CD8-positive, alpha-beta memory T cell (primary cell): ENCODE results near the gene MSI2. TPM values are rescaled to one million over a fixed set of nuclear protein-coding genes. Genes with fewer than 3 reads are reported as not detected.

Source experiments
- CTCF ChIA-PET: fragments of 350-600 bp; sonication (Branson Sonifier 250); formaldehyde crosslinking; loops from one replicate; lab custom pipeline; 2021; ENCODE audit warnings: antibody characterized with exemption; lab: Charles Lee
- POLR2A ChIA-PET: fragments of 350-600 bp; sonication (Branson Sonifier 250); formaldehyde crosslinking; loops from one replicate; lab custom pipeline; 2021; ENCODE audit warnings: antibody characterized with exemption; lab: Charles Lee
- DNase-seq, 5 donors: peaks; one replicate each; pipeline versions ENCODE4 v3.0.0 to v3.0.0-alpha.2; 2020 to 2022; ENCODE audit warnings: mixed read lengths in 1 of 5
- H3K27ac ChIP-seq: one replicate; pipeline ENCODE4 v1.7.0; 2013; ENCODE audit warnings: low read depth, mild to moderate bottlenecking, low read length, moderate library complexity
- H3K27me3 ChIP-seq: 2 replicates; pipeline ENCODE4 v1.7.0; 2013; ENCODE audit warnings: low read length, mild to moderate bottlenecking; ENCODE audit not compliant: insufficient read depth, poor library complexity, severe bottlenecking
- H3K36me3 ChIP-seq: 2 replicates; pipeline ENCODE4 v1.7.0; 2013; ENCODE audit warnings: mild to moderate bottlenecking, low read length, moderate library complexity; ENCODE audit not compliant: insufficient read depth
- H3K4me1 ChIP-seq: 2 replicates; pipeline ENCODE4 v1.7.0; 2013; ENCODE audit warnings: mild to moderate bottlenecking, low read length, moderate library complexity; ENCODE audit not compliant: insufficient read depth
- H3K4me3 ChIP-seq: 2 replicates; pipeline ENCODE4 v1.7.0; 2013; ENCODE audit warnings: mild to moderate bottlenecking, low read length
- H3K9me3 ChIP-seq: 2 replicates; pipeline ENCODE4 v1.7.0; 2013; ENCODE audit warnings: mild to moderate bottlenecking, low read length
- H3K27ac Mint-ChIP-seq, 8 donors: one replicate each; pipeline ENCODE4 v1.8.0; 2020 to 2021; ENCODE audit warnings: mixed read lengths in 8 of 8, mild to moderate bottlenecking in 6 of 8, inconsistent platforms in 3 of 8, moderate library complexity in 3 of 8
- H3K27me3 Mint-ChIP-seq, 2 donors: one replicate each; pipeline ENCODE4 v1.8.0; 2020 to 2021; ENCODE audit warnings: mixed read lengths in 2 of 2, mild to moderate bottlenecking in 1 of 2, moderate library complexity in 1 of 2
- H3K36me3 Mint-ChIP-seq, 3 donors: one replicate each; pipeline ENCODE4 v1.8.0; 2020 to 2021; ENCODE audit warnings: mixed read lengths in 3 of 3, inconsistent platforms in 1 of 3, mild to moderate bottlenecking in 1 of 3
- H3K4me1 Mint-ChIP-seq, 3 donors: one replicate each; pipeline ENCODE4 v1.8.0; 2020 to 2021; ENCODE audit warnings: mixed read lengths in 3 of 3, inconsistent platforms in 1 of 3, mild to moderate bottlenecking in 1 of 3
- H3K4me3 Mint-ChIP-seq, 7 donors: one replicate each; pipeline ENCODE4 v1.8.0; 2020 to 2021; ENCODE audit warnings: mixed read lengths in 7 of 7, mild to moderate bottlenecking in 6 of 7, moderate library complexity in 4 of 7, inconsistent platforms in 2 of 7
- H3K9me3 Mint-ChIP-seq, 5 donors: one replicate each; pipeline ENCODE4 v1.8.0; 2020 to 2022; ENCODE audit warnings: mixed read lengths in 5 of 5, mild to moderate bottlenecking in 3 of 5, moderate library complexity in 2 of 5, inconsistent platforms in 1 of 5
- polyA plus RNA-seq: library from polyadenylated mRNA; unstranded; fragments of 300-500 nt; fragmentation: Illumina TruSeq; gene quantifications from one replicate; pipeline ENCODE4 v1.2.3, GENCODE V29; 2021
- total RNA-seq, 2 experiments: library from RNA; stranded (reverse); gene quantifications; one replicate each; pipeline ENCODE4 v1.2.3, GENCODE V29; 2021

Gene MSI2
- total and polyA plus RNA-seq, 3 experiments from 2014 or later: 2.3 to 58.0 (median 57.1) TPM

DNA sequence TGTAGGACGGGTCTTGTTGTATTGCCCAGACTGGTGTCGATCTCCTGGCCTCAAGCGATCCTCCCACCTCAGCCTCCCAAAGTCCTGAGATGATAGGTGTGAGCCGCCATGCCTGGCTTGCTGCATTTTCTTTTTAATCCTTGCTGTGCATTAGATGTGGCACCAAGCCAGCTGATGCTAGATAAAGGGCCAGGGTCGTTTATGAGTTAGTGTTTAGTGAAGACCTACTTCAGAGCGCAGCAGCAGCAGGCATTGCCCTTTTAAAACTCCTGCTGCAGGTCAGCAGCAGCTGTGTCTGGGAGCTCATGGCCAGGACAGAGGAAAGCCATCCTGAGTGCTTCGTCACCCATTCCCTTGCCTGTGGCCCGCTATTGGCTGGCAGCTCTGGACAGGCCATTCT, 251.5 kb downstream of the MSI2 start:
- peaks cover 0 to 6% (median 0%) of the 10 kb centered on the region in 3 donors for H3K36me3 Mint-ChIP-seq
- ChIA-PET POLR2A (no interaction called here), CTCF (no interaction called here)
- no peaks in the 10 kb centered on the region for H3K27me3 Mint-ChIP-seq
- no peaks in the 10 kb centered on the region for H3K36me3 ChIP-seq
- no peaks in the 10 kb centered on the region for H3K9me3 ChIP-seq
- peaks cover 23 to 35% (median 34%) of the 10 kb centered on the region in 3 donors for H3K4me1 Mint-ChIP-seq
- no peaks in the 10 kb centered on the region for H3K4me1 ChIP-seq
- no peaks in the 10 kb centered on the region for H3K9me3 Mint-ChIP-seq
- H3K4me3 ChIP-seq: no peak overlapping the region
- no peaks in the 10 kb centered on the region for H3K27me3 ChIP-seq
- no peak for DNase-seq
- no peak overlapping the region for H3K4me3 Mint-ChIP-seq
- no peak overlapping the region for H3K27ac ChIP-seq
- peak overlapping the region in 2 of 8 donors; percentile 33 to 91 for H3K27ac Mint-ChIP-seq

DNA sequence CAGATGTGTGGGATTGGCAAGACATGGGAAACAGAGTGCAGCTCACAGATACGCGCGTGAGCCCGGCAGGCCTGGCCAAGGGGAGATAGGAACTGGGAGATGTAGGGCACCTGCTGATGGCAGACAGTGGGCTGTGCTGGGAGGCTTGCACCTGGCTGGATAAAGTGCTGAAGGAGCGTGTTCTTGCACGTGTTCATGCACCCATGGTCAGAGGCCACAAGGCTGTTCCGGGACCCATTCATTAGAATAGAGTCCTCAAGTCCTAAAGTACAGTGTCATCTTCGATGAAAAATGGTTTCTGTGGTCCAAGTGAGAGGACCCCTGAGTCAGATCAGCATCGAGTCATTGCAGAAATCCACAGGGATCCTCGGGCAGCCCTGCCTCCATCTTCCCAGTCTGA, 252.3 kb downstream of the MSI2 start:
- Mint-ChIP-seq H3K27me3 (no peaks in the 10 kb centered on the region), H3K9me3 (no peaks in the 10 kb centered on the region), H3K27ac (peak overlapping the region in 1 of 8 donors; percentile 31), H3K4me1 (peaks cover 22 to 33% (median 32%) of the 10 kb centered on the region in 3 donors), H3K4me3 (no peak overlapping the region), H3K36me3 (peaks cover 0 to 6% (median 0%) of the 10 kb centered on the region in 3 donors)
- CTCF ChIA-PET: no interaction called here
- POLR2A ChIA-PET: no interaction called here
- Histone ChIP-seq H3K9me3 (no peaks in the 10 kb centered on the region), H3K27me3 (no peaks in the 10 kb centered on the region), H3K4me3 (no peak overlapping the region), H3K27ac (no peak overlapping the region), H3K4me1 (no peaks in the 10 kb centered on the region), H3K36me3 (no peaks in the 10 kb centered on the region)
- DNase-seq: no peak

DNA sequence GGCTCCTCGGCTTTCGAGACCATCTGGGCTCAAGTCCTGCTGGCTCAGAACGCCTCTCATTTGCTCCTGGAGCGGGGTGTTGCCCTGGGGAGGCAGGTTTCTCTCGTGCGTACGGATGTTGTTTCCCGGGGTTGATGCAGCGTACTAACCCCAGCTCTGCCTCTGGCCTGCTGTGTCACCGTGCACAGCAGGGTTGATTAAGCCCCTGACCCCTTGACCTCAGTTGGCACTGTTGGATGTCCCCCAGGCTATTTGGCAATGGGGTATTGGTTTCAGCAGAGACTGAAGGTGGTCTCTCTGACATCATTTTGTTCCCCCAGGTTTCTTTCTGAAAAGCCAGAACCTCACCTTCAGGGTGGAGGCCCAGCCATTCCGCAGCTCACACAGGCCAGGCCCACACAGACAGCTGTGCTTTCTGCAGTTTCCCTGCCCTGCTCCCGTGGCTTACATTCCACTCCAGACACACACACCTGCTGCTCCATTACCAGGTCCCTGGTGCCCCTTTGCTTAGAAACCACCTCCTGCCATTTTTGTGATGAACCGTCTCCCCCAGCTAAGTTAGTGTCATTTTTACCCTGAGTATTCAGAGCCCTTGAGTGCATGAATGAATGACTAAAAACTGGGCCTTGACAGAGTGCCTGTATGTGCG, 255.3 kb downstream of the MSI2 start:
- Histone ChIP-seq H3K9me3 (no peaks in the 10 kb centered on the region), H3K27ac (no peak overlapping the region), H3K4me3 (no peak overlapping the region), H3K36me3 (no peaks in the 10 kb centered on the region), H3K27me3 (no peaks in the 10 kb centered on the region), H3K4me1 (no peaks in the 10 kb centered on the region)
- no peaks in the 10 kb centered on the region for H3K27me3 Mint-ChIP-seq
- H3K9me3 Mint-ChIP-seq: no peaks in the 10 kb centered on the region
- ChIA-PET CTCF (no interaction called here), POLR2A (no interaction called here)
- H3K4me3 Mint-ChIP-seq: no peak overlapping the region
- H3K27ac Mint-ChIP-seq: peak overlapping the region in 1 of 8 donors; percentile 20
- no peak for DNase-seq
- H3K4me1 Mint-ChIP-seq: peaks cover 21 to 41% (median 34%) of the 10 kb centered on the region in 3 donors
- H3K36me3 Mint-ChIP-seq: peaks cover 0 to 11% (median 0%) of the 10 kb centered on the region in 3 donors

DNA sequence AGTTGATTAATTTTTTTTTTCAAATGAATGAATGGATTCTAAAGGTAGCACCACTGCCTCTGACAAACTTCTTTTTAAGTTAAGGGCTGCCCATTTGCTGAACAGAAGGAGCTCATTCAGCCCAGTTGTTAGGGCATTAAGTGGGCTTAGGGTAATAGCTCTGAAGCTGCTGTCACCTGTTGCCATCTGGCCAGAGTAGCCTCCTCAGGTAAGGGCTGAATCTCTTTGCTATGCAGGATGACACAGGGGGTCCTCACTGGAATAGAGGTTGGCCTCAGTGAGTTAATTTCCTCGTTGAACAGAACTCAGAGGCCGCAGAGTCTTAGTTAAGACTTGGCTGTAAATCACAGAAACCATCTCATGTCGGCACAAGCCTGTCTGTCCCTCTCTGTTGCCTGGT, 255.9 kb downstream of the MSI2 start:
- Mint-ChIP-seq H3K9me3 (no peaks in the 10 kb centered on the region), H3K4me1 (peaks cover 24 to 41% (median 34%) of the 10 kb centered on the region in 3 donors), H3K27me3 (no peaks in the 10 kb centered on the region), H3K36me3 (peaks cover 0 to 11% (median 0%) of the 10 kb centered on the region in 3 donors), H3K27ac (no peak overlapping the region), H3K4me3 (no peak overlapping the region)
- Histone ChIP-seq H3K27me3 (no peaks in the 10 kb centered on the region), H3K4me3 (no peak overlapping the region), H3K4me1 (no peaks in the 10 kb centered on the region), H3K9me3 (no peaks in the 10 kb centered on the region), H3K36me3 (no peaks in the 10 kb centered on the region), H3K27ac (no peak overlapping the region)
- ChIA-PET CTCF (interaction anchor here (0.7 kb wide), 1 partner anchor 160 kb away, joined by 3 read pairs; no protein-coding TSS in a partner anchor), POLR2A (no interaction called here)
- DNase-seq: no peak

DNA sequence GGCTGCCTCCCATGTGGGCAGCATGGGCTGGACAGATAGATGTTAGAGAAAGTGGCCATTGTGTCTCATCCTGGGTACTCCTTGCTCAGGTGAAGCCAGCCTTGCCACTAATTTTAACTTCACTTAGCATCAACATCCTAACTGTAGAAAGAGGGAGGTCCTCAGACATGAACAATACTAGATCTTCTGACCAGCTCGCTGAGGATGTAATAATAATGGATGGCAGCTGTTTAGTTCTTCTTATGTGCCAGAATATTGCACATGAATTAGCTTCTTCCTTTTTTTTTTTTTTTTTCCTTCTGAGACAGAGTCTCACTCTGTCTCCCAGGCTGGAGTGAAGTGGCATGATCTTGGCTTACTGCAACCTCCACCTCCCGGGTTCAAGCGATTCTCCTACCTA, 256.4 kb downstream of the MSI2 start:
- Mint-ChIP-seq H3K4me1 (peaks cover 24 to 40% (median 33%) of the 10 kb centered on the region in 3 donors), H3K36me3 (peaks cover 0 to 11% (median 0%) of the 10 kb centered on the region in 3 donors), H3K27me3 (no peaks in the 10 kb centered on the region), H3K27ac (no peak overlapping the region), H3K4me3 (no peak overlapping the region), H3K9me3 (no peaks in the 10 kb centered on the region)
- Histone ChIP-seq H3K27ac (no peak overlapping the region), H3K27me3 (no peaks in the 10 kb centered on the region), H3K36me3 (no peaks in the 10 kb centered on the region), H3K9me3 (no peaks in the 10 kb centered on the region), H3K4me1 (no peaks in the 10 kb centered on the region), H3K4me3 (no peak overlapping the region)
- POLR2A ChIA-PET: no interaction called here
- no peak for DNase-seq
- CTCF ChIA-PET: interaction anchor here (0.7 kb wide), 1 partner anchor 159 kb away, joined by 3 read pairs; no protein-coding TSS in a partner anchor

DNA sequence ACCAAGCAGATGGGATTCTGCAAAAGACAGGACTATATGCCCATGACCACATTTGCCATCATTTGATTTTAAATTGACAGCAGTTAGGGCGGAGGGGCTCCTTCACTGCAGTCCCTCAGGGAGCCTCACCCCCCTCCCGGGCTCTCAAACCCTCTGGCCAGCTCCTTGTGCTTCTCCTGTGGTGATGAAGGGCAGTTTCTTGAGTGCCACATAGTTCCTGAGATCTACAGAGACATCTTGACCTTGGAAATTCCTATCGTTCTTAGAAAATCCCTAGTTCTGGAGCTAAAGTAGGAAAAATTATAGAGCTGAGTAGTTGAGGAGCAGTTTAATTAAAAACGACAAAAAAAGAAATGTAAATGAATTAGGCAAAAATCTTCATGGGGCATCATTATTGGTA, 257.2 kb downstream of the MSI2 start:
- Mint-ChIP-seq H3K9me3 (no peaks in the 10 kb centered on the region), H3K36me3 (peaks cover 0 to 10% (median 0%) of the 10 kb centered on the region in 3 donors), H3K27me3 (no peaks in the 10 kb centered on the region), H3K4me1 (peaks cover 19 to 31% (median 24%) of the 10 kb centered on the region in 3 donors), H3K27ac (no peak overlapping the region), H3K4me3 (no peak overlapping the region)
- Histone ChIP-seq H3K27ac (no peak overlapping the region), H3K4me1 (no peaks in the 10 kb centered on the region), H3K4me3 (no peak overlapping the region), H3K27me3 (no peaks in the 10 kb centered on the region), H3K36me3 (no peaks in the 10 kb centered on the region), H3K9me3 (no peaks in the 10 kb centered on the region)
- DNase-seq: no peak
- POLR2A ChIA-PET: no interaction called here
- CTCF ChIA-PET: no interaction called here

DNA sequence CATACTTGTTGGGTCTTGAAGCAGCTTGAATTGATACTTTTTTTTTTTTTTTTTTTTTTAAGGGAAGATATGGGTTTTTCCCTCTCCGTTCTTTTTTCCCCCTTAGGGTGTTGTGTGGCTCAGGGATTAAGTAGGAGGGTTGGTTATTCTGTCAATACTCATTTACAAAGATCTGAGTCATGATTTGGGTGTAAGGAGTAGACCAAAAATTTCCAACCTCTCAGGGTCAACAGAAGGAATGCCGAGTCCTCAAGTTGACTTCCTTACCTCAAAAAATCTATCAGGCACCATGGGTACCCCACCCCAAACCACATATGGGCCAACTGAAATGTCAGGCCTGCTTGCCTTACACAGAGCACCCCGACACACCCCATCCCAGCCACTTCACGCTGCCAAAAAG, 258.3 kb downstream of the MSI2 start:
- H3K27me3 ChIP-seq: no peaks in the 10 kb centered on the region
- Mint-ChIP-seq H3K36me3 (peaks cover 0 to 10% (median 0%) of the 10 kb centered on the region in 3 donors), H3K4me3 (no peak overlapping the region), H3K9me3 (no peaks in the 10 kb centered on the region), H3K4me1 (peaks cover 15 to 23% (median 16%) of the 10 kb centered on the region in 3 donors), H3K27me3 (no peaks in the 10 kb centered on the region), H3K27ac (no peak overlapping the region)
- H3K4me3 ChIP-seq: no peak overlapping the region
- no peaks in the 10 kb centered on the region for H3K9me3 ChIP-seq
- no peaks in the 10 kb centered on the region for H3K36me3 ChIP-seq
- no peak for DNase-seq
- H3K4me1 ChIP-seq: no peaks in the 10 kb centered on the region
- CTCF ChIA-PET: no interaction called here
- H3K27ac ChIP-seq: no peak overlapping the region
- POLR2A ChIA-PET: no interaction called here

DNA sequence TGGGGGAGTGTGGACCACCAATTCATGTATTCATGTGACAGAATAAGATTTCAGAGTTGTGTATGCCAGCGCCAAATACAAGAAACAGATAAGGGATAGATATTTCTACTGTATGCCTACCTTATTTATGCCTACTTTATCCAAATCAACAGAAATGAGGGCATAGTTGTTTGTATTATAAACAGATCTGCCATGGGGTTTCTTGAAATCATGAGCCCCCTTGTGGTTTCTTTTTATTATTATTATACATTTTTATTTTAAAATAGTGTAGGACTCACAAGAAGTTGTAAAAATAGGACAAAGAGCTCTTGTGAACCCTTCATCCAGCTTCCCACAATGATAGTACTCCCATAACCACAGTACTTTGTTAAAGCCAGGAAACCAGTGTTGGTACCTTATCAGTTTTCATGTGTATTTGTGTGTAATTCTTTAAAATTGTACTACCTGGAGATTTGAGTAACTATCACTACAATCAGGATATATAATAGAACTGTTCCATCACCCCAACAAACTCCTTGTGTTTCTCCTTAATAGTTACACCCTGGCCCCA, 259.4 kb downstream of the MSI2 start:
- no peak for DNase-seq
- Mint-ChIP-seq H3K36me3 (peaks cover 0 to 9% (median 0%) of the 10 kb centered on the region in 3 donors), H3K9me3 (no peaks in the 10 kb centered on the region), H3K4me1 (peaks cover 12 to 17% (median 14%) of the 10 kb centered on the region in 3 donors), H3K4me3 (no peak overlapping the region), H3K27me3 (no peaks in the 10 kb centered on the region), H3K27ac (no peak overlapping the region)
- Histone ChIP-seq H3K27ac (no peak overlapping the region), H3K27me3 (no peaks in the 10 kb centered on the region), H3K4me1 (no peaks in the 10 kb centered on the region), H3K36me3 (no peaks in the 10 kb centered on the region), H3K9me3 (no peaks in the 10 kb centered on the region), H3K4me3 (no peak overlapping the region)
- CTCF ChIA-PET: interaction anchor here (1.3 kb wide), 1 partner anchor 273 kb away, joined by 3 read pairs; no protein-coding TSS in a partner anchor
- POLR2A ChIA-PET: no interaction called here
